HL-60 (cell line): ENCODE data around the gene ALK.
"Not testable (repeated sequence)": the region's sequence is repeated elsewhere in the genome, so short reads cannot be mapped to it uniquely, and the experiment has no call there.

Experiments
- DNase-seq, 2 experiments: peaks; one replicate each; pipeline ENCODE4 v3.0.0-alpha.2; 2010 to 2020; ENCODE audit warnings: low read depth in 1 of 2, low spot score in 1 of 2
- H3K27ac ChIP-seq: fragments of 250-450 bp; sonication (Bioruptor Pico); replicated peaks from 2 replicates; pipeline ENCODE4 v1.5.1; 2020; ENCODE audit warnings: mild to moderate bottlenecking, moderate library complexity
- H3K27me3 ChIP-seq: fragments of 250-450 bp; sonication (Bioruptor Pico); 2 replicates; pipeline ENCODE4 v1.5.1; 2021; ENCODE audit warnings: mild to moderate bottlenecking, moderate library complexity; ENCODE audit not compliant: insufficient read depth, poor library complexity, severe bottlenecking
- H3K4me3 ChIP-seq: replicated peaks from 2 replicates; pipeline ENCODE4 v1.5.1; 2011; ENCODE audit warnings: mild to moderate bottlenecking, control low read depth, low read length; ENCODE audit not compliant: insufficient read depth
- CTCF ChIP-seq: IDR thresholded peaks from one replicate; pipeline ENCODE4 v1.5.1; 2011; ENCODE audit warnings: low read length, control low read depth, inconsistent platforms; ENCODE audit not compliant: insufficient read depth
- GABPA ChIP-seq: IDR thresholded peaks from 2 replicates; pipeline ENCODE4 v1.6.1; 2012; ENCODE audit warnings: low read depth
- POLR2AphosphoS5 ChIP-seq: IDR thresholded peaks from 2 replicates; pipeline ENCODE4 v1.6.1; 2012; ENCODE audit warnings: low read depth
- REST ChIP-seq: IDR thresholded peaks from 2 replicates; pipeline ENCODE4 v1.6.1; 2012; ENCODE audit warnings: low read depth; ENCODE audit not compliant: insufficient replicate concordance
- SPI1 ChIP-seq: IDR thresholded peaks from 2 replicates; pipeline ENCODE4 v1.6.1; 2012; ENCODE audit warnings: low read depth, mild to moderate bottlenecking, borderline replicate concordance

The ALK gene

GRCh38 chr2:29261003-29261402 is 660.4 kb downstream of the ALK start:
- Histone ChIP-seq H3K27me3 (peaks cover 4% of the 10 kb centered on the region), H3K27ac (no peak overlapping the region), H3K4me3 (no peak overlapping the region)
- DNase-seq = no peak
- TF ChIP-seq CTCF (no peak), GABPA (no peak), SPI1 (no peak), REST (no peak), POLR2AphosphoS5 (no peak)

GRCh38 chr2:29260142-29260772 is 661.1 kb downstream of the ALK start:
- H3K27ac ChIP-seq = no peak overlapping the region
- H3K4me3 ChIP-seq = no peak overlapping the region
- no peak for DNase-seq
- no peak for TF ChIP-seq POLR2AphosphoS5
- peaks cover 4% of the 10 kb centered on the region for H3K27me3 ChIP-seq

- H3K4me3 ChIP-seq = no peak overlapping the region
- TF ChIP-seq CTCF (no peak), GABPA (no peak), SPI1 (no peak), REST (no peak)
- DNase-seq = no peak
- peaks cover 4% of the 10 kb centered on the region for H3K27me3 ChIP-seq
- H3K27ac ChIP-seq = no peak overlapping the region
Observed at GRCh38 chr2:29259221-29259620, 662.2 kb downstream of the ALK start.

GRCh38 chr2:29255004-29255403 is 666.4 kb downstream of the ALK start:
- Histone ChIP-seq H3K27me3 (peaks cover 4% of the 10 kb centered on the region), H3K27ac (no peak overlapping the region), H3K4me3 (no peak overlapping the region)
- TF ChIP-seq GABPA (no peak), CTCF (no peak), SPI1 (no peak), REST (no peak), POLR2AphosphoS5 (no peak)
- no peak for DNase-seq

- not testable (repeated sequence) for DNase-seq, H3K27ac ChIP-seq, H3K4me3 ChIP-seq, H3K27me3 ChIP-seq
Observed at GRCh38 chr2:29253495-29254275, 667.7 kb downstream of the ALK start.
